ENCODE data around the gene POLR3K.
"Not testable (repeated sequence)": the region's sequence is repeated elsewhere in the genome, so short reads cannot be mapped to it uniquely, and the experiment has no call there.

The POLR3K gene

GRCh38 chr16:63998-64913, 10.8 kb upstream of the POLR3K start:
- DNase-seq = peak; percentile 56 to 76

GRCh38 chr16:63466-63865, 10.1 kb upstream of the POLR3K start:
- no peak for DNase-seq

GRCh38 chr16:62968-63391, 9.6 kb upstream of the POLR3K start:
- DNase-seq = no peak

- no peak for DNase-seq
Measured at GRCh38 chr16:62283-62967, 9.0 kb upstream of the POLR3K start.

- no peak for DNase-seq
Measured at GRCh38 chr16:61879-62281, 8.5 kb upstream of the POLR3K start.

- no peak for DNase-seq
Measured at GRCh38 chr16:60929-61878, 7.8 kb upstream of the POLR3K start.

GRCh38 chr16:60166-60565, 6.8 kb upstream of the POLR3K start:
- DNase-seq = no peak

- DNase-seq = no peak
Measured at GRCh38 chr16:59440-60059, 6.1 kb upstream of the POLR3K start.

GRCh38 chr16:58491-59439, 5.4 kb upstream of the POLR3K start:
- no peak for DNase-seq

GRCh38 chr16:57711-58110, 4.3 kb upstream of the POLR3K start:
- no peak for DNase-seq

- no peak for DNase-seq
Measured at GRCh38 chr16:56231-56927, 3.0 kb upstream of the POLR3K start.

GRCh38 chr16:55571-56136, 2.2 kb upstream of the POLR3K start:
- no peak for DNase-seq

- no peak for DNase-seq
Measured at GRCh38 chr16:54237-54581, 801 bp upstream of the POLR3K start.

- no peak for DNase-seq
Measured at GRCh38 chr16:50769-51591, 2.4 kb downstream of the POLR3K start.

GRCh38 chr16:47234-47633, 6.2 kb downstream of the POLR3K start:
- DNase-seq = no peak

- not testable (repeated sequence) for DNase-seq
Measured at GRCh38 chr16:46510-46909, 6.9 kb downstream of the POLR3K start.

- no peak for DNase-seq
Measured at GRCh38 chr16:45454-45853, 8.0 kb downstream of the POLR3K start.

- DNase-seq = no peak
Measured at GRCh38 chr16:44655-45054, 8.8 kb downstream of the POLR3K start.

GRCh38 chr16:43294-43693, 10.1 kb downstream of the POLR3K start:
- DNase-seq = no peak

- no peak for DNase-seq
Measured at GRCh38 chr16:42691-43090, 10.7 kb downstream of the POLR3K start.
